22Rv1 (cell line): ENCODE measurements around the gene WDFY4.

ENCODE experiments used
- CTCF ChIP-seq: fragments of 450-650 bp; IDR thresholded peaks from 2 replicates; pipeline ENCODE4 v1.5.1; 2017; ENCODE audit warnings: mild to moderate bottlenecking
- ZFX ChIP-seq: fragments of 450-650 bp; IDR thresholded peaks from 2 replicates; pipeline ENCODE4 v1.6.1; 2017; ENCODE audit warnings: antibody characterized with exemption, borderline replicate concordance

DNA sequence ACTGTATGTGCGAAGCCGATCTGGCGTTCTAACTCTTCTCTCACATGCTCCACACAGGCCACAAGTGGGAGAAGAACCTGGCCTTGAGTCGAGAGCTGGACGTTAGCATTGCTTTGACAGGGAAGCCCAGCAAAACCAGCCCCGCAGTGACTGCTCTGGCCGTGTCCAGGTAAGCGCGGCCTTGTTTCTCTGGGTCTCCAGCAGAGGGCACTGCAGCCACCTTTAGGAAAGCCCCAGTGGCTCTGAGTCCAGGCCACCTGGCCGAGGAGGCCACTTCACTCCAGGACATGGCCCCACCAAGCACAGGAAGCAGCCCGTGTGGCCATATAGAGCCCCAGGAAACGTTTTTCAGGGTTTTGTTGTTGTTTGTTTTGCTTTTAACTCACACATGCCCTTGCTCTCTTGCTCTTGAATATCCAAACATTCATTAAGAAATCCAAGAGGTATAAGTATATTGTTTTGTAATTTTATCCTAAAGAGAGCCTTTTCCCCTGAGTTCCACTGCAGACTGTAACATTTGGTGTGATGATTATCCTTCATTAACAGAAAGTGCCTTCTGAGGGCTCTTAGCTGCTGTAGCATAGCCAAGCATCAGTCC lies 296.7 kb downstream of the WDFY4 start:
- peak; percentile 90 for TF ChIP-seq CTCF
- TF ChIP-seq ZFX = no peak
